Spinal cord (tissue), 4 donors: ENCODE data around the gene NET1. TPM values are rescaled to one million over a fixed set of nuclear protein-coding genes. Genes with fewer than 3 reads are reported as not detected.

Experiments
- polyA plus RNA-seq, 2 donors: library from polyadenylated mRNA; unstranded; fragments of 120-200 nt; gene quantifications; one replicate each; pipeline ENCODE4 v1.2.1, GENCODE V29; 2013; ENCODE audit not compliant: insufficient read length in 2 of 2
- total RNA-seq, 2 donors: library from RNA; depleted of rRNA in 1 of 2; stranded (reverse); fragments of 120-200 nt in 1 of 2; fragments of >200 nt in 1 of 2; gene quantifications; one replicate each; pipeline versions ENCODE4 v1.2.3 to v1.2.4, GENCODE V29; 2013 to 2014

Gene NET1
- total and polyA plus RNA-seq, 4 donors: 32.4 to 190 (median 77.8) TPM

Other genes starting within 250 kb of the NET1 start
- under 1 TPM; 0.20 to 0.94 TPM for gene AKR1C8, start 227.4 kb upstream of the NET1 start, total RNA-seq
- gene AKR1C8, start 227.4 kb upstream of the NET1 start, polyA plus RNA-seq: not detected
- not detected for gene AKR1C4, start 215.7 kb upstream of the NET1 start, total RNA-seq
- gene AKR1C4, start 215.7 kb upstream of the NET1 start, polyA plus RNA-seq: not detected
- gene UCN3, start 47.6 kb upstream of the NET1 start, total RNA-seq: under 1 TPM; 0.17 to 0.50 TPM
- gene UCN3, start 47.6 kb upstream of the NET1 start, polyA plus RNA-seq: 1 to 10 TPM in 1 of 2 donors, under 1 TPM in 1; 0.86 to 1.1 TPM
- gene TUBAL3, start 7.7 kb upstream of the NET1 start, total RNA-seq: under 1 TPM in 1 of 2 donors, not detected in 1; 0.66 TPM
- gene TUBAL3, start 7.7 kb upstream of the NET1 start, polyA plus RNA-seq: under 1 TPM in 1 of 2 donors, not detected in 1; 0.18 TPM
- gene CALML5, start 87.0 kb downstream of the NET1 start, total RNA-seq: not detected
- not detected for gene CALML5, start 87.0 kb downstream of the NET1 start, polyA plus RNA-seq
- gene CALML3, start 112.4 kb downstream of the NET1 start, total RNA-seq: not detected
- gene CALML3, start 112.4 kb downstream of the NET1 start, polyA plus RNA-seq: under 1 TPM in 1 of 2 donors, not detected in 1; 0.08 TPM